ENCODE data around the gene RAB10. TPM values are rescaled to one million over a fixed set of nuclear protein-coding genes. Genes with fewer than 3 reads are reported as not detected.

The RAB10 gene
- total and polyA plus RNA-seq, 8 donors = 101 to 175 (median 127) TPM

- no peak for TF ChIP-seq CTCF (IDR thresholded peaks at IDR 0.05)
- ATAC-seq (no peak), DNase-seq (peak in 1 of 4 donors; percentile 32)
- H3K27me3 ChIP-seq = no peaks in the 10 kb centered on the region
- no peaks in the 10 kb centered on the region for H3K4me1 ChIP-seq
- no peak overlapping the region for H3K4me3 ChIP-seq
- no peaks in the 10 kb centered on the region for H3K9me3 ChIP-seq
- peaks cover 0 to 37% of the 10 kb centered on the region in 2 donors for H3K36me3 ChIP-seq
- intact Hi-C loops (cut with DNase I) = no loop called here
- H3K27ac ChIP-seq = no peak overlapping the region
Measured at GRCh38 chr2:26136451-26136850, 102.6 kb downstream of the RAB10 start.

GRCh38 chr2:26139269-26140183 is 105.6 kb downstream of the RAB10 start:
- Histone ChIP-seq H3K27me3 (no peaks in the 10 kb centered on the region), H3K9me3 (no peaks in the 10 kb centered on the region), H3K27ac (no peak overlapping the region), H3K36me3 (peaks cover 0 to 19% of the 10 kb centered on the region in 2 donors), H3K4me1 (peaks cover 0 to 10% of the 10 kb centered on the region in 2 donors), H3K4me3 (no peak overlapping the region)
- intact Hi-C loops (cut with DNase I) = loop anchor here in 1 of 2 donors (10.0 kb wide), 1 partner anchor 185 kb away; no protein-coding TSS in a partner anchor
- DNase-seq (peak in 1 of 4 donors; percentile 10), ATAC-seq (peak; percentile 58)
- TF ChIP-seq CTCF (IDR thresholded peaks at IDR 0.05) = no peak

DNA sequence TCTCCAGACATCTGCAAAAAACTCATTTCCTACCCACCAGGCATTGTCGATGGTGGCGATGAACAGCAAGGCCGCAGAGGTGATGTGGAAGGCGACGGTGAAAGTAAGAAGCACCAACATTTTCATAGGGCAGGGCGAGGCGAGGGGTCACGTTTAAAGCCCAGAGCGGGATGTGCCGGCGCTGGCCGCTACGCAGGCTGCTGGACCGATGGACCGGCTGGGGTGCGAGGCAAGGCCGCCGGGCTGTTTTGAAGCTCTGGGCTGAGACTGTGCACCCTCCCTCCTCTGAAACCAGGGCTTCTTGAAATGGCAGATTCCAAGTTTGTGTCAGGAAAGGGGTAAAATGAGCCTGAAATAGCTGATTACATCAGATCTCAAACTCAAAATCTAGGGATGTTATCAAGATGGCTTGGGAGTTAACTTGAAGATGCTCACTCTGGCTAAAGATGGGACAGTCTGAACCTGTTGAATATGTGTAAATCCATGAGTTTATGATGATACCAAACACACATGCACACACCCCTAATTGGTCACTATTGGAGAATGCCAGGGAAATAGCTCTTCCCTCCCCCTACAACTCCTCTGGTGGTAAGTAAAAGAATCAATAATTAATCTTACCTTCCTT is 107.4 kb downstream of the RAB10 start:
- intact Hi-C loops (cut with DNase I) = loop anchor here in 1 of 2 donors (10.0 kb wide), 1 partner anchor 186 kb away; no protein-coding TSS in a partner anchor

DNA sequence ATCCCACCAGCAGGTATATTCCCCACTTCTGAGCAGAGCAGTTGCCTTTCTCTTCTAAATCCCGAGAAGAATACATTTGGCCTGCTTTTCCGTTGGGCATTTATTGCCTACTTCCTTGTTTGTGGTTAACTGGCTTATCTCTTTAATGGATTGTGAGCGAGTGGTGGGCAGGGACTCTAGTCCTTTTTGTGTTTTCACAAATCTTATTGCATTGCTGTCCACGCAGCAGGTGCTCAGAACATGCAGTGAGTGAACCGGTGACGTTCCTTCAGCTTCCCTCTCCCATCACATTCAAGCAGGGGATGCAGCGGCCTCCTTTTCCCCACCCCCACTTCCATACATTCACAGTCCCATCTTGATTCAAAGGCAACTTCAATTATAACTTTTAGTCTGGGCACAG is 110.1 kb downstream of the RAB10 start:
- TF ChIP-seq CTCF (IDR thresholded peaks at IDR 0.05) = no peak
- H3K27me3 ChIP-seq = peaks cover 0 to 22% of the 10 kb centered on the region in 2 donors
- peaks cover 0 to 19% of the 10 kb centered on the region in 2 donors for H3K4me1 ChIP-seq
- intact Hi-C loops (cut with DNase I) = loop anchor here in 1 of 2 donors (10.0 kb wide), 1 partner anchor 189 kb away; no protein-coding TSS in a partner anchor
- no peak for DNase-seq
- H3K36me3 ChIP-seq = no peaks in the 10 kb centered on the region
- no peak overlapping the region for H3K27ac ChIP-seq
- no peak overlapping the region for H3K4me3 ChIP-seq
- ATAC-seq = no peak
- no peaks in the 10 kb centered on the region for H3K9me3 ChIP-seq

More for the DNA sequence above, 107.4 kb downstream of the RAB10 start:
- Histone ChIP-seq H3K27ac (no peak overlapping the region), H3K27me3 (peaks cover 0 to 3% of the 10 kb centered on the region in 2 donors), H3K4me1 (peaks cover 0 to 19% of the 10 kb centered on the region in 2 donors), H3K36me3 (peaks cover 0 to 7% of the 10 kb centered on the region in 2 donors), H3K9me3 (no peaks in the 10 kb centered on the region), H3K4me3 (no peak overlapping the region)
- TF ChIP-seq CTCF (IDR thresholded peaks at IDR 0.05) = no peak
- no peak for DNase-seq
- ATAC-seq = no peak
